Common myeloid progenitor, CD34-positive (primary cell): ENCODE data around the gene IP6K2. TPM values are rescaled to one million over a fixed set of nuclear protein-coding genes. Genes with fewer than 3 reads are reported as not detected.
A peak's percentile ranks its signal among the peaks of the same experiment; 100 is the strongest.
"Not testable (repeated sequence)": the region's sequence is repeated elsewhere in the genome, so short reads cannot be mapped to it uniquely, and the experiment has no call there.

Experiments
- CTCF ChIA-PET: fragments of 350-600 bp; sonication (Branson Sonifier 250); formaldehyde crosslinking; loops from one replicate; lab custom pipeline; 2021; ENCODE audit warnings: antibody characterized with exemption; lab: Charles Lee
- POLR2A ChIA-PET: fragments of 350-600 bp; sonication (Branson Sonifier 250); formaldehyde crosslinking; loops from one replicate; lab custom pipeline; 2021; ENCODE audit warnings: antibody characterized with exemption; lab: Charles Lee
- DNase-seq, 3 donors: peaks; one replicate each; pipeline versions ENCODE4 v3.0.0 to v3.0.0-alpha.2; 2013
- H3K27ac ChIP-seq, 2 experiments: 1 replicate in 1 of 2; 2 replicates in 1 of 2; pipeline ENCODE4 v1.7.0; 2013; ENCODE audit warnings: inconsistent platforms in 2 of 2, low read length in 2 of 2, mild to moderate bottlenecking in 2 of 2, low read depth in 1 of 2, moderate library complexity in 1 of 2; ENCODE audit not compliant: severe bottlenecking in 2 of 2, insufficient read depth in 1 of 2, poor library complexity in 1 of 2
- H3K27me3 ChIP-seq, 5 experiments: replicated peaks in 2 of 5; 1 replicate in 3 of 5; 2 replicates in 2 of 5; pipeline versions ENCODE4 v1.6.1 to v1.7.0; 2013; ENCODE audit warnings: low read length in 4 of 5, mild to moderate bottlenecking in 2 of 5, moderate library complexity in 2 of 5, inconsistent platforms in 1 of 5; ENCODE audit not compliant: insufficient read depth in 5 of 5, control insufficient read depth in 4 of 5
- H3K36me3 ChIP-seq, 4 experiments: 1 replicate in 2 of 4; 2 replicates in 2 of 4; pipeline versions ENCODE4 v1.6.1 to v1.7.0; 2013; ENCODE audit warnings: low read length in 3 of 4, control low read depth in 1 of 4, mild to moderate bottlenecking in 1 of 4; ENCODE audit not compliant: control insufficient read depth in 4 of 4, insufficient read depth in 4 of 4
- H3K4me1 ChIP-seq, 4 experiments: 1 replicate in 3 of 4; 2 replicates in 1 of 4; pipeline versions ENCODE4 v1.6.1 to v1.7.1; 2013; ENCODE audit warnings: low read length in 3 of 4, mild to moderate bottlenecking in 3 of 4, control low read depth in 1 of 4, inconsistent platforms in 1 of 4, moderate library complexity in 1 of 4; ENCODE audit not compliant: control insufficient read depth in 4 of 4, insufficient read depth in 4 of 4; ENCODE audit errors: control extremely low read depth in 1 of 4
- H3K4me3 ChIP-seq, 7 experiments: 1 replicate in 4 of 7; 2 replicates in 3 of 7; pipeline versions ENCODE4 v1.5.1 to v1.7.0; 2013; ENCODE audit warnings: mild to moderate bottlenecking in 7 of 7, low read length in 6 of 7, moderate library complexity in 6 of 7, inconsistent platforms in 2 of 7, low read depth in 2 of 7, control low read depth in 1 of 7; ENCODE audit not compliant: insufficient read depth in 4 of 7, control insufficient read depth in 1 of 7; ENCODE audit errors: extremely low read depth in 1 of 7
- H3K9me3 ChIP-seq, 5 experiments: 1 replicate in 4 of 5; 2 replicates in 1 of 5; pipeline versions ENCODE4 v1.6.1 to v1.7.1; 2013; ENCODE audit warnings: low read length in 4 of 5, mild to moderate bottlenecking in 2 of 5, inconsistent platforms in 1 of 5, low read depth in 1 of 5, moderate library complexity in 1 of 5; ENCODE audit not compliant: control insufficient read depth in 4 of 5, insufficient read depth in 2 of 5; ENCODE audit errors: control extremely low read depth in 1 of 5
- WGBS: methylation state at CpG from one replicate; pipeline ENCODE4 v1.1.5; 2013; ENCODE audit not compliant: insufficient coverage; 5-methylcytosine and 5-hydroxymethylcytosine counted together
- polyA plus RNA-seq: library from polyadenylated mRNA; unstranded; fragments of 120-200 nt; gene quantifications from one replicate; pipeline ENCODE4 v1.2.1, GENCODE V29; 2013

Gene IP6K2
- polyA plus RNA-seq, result 147 TPM

DNA sequence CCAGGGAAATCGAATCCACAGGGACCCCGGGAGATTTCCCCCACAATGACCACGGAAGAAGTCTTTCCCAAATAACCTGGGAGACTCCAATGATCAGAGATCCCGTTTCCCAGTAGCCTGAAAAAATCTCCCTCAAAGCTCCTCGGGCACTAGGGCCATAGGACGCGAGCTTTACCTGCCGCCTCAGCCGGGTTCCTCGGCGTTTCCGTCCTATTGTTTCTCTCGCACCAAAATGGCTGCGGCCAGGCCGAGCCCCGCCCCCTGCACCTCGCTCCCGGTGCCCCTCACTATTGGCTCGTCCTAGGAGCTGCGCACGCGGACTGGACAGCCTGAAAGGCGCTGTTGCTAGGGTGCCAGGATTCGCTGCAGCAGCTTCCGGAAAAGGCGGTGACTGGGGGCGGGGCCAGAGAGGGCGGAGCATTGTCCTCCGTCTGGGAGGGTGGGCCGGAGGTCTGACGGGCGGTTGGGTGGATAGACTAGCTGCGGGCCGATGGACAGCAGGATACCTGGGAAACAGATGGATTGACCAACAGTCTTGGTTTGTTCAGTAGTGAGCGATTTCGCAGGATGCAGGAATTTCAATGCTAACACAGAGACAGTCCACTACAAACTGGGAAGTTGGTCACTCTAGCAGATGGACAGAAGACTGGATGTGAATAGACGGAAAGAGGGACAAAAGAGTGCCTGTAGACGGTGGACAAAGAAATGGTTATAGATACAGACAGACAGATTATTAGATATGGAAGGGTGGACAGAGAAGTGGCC, at the start of gene IP6K2:
TSS of gene IP6K2 (minus strand) at position 240 of the 765 bp plus-strand sequence. CDS start 21,930 bp downstream, outside the sequence.
- 4% methylated on average over 32 of the region's 38 CpGs for WGBS
- CTCF ChIA-PET, result interaction anchor here (0.9 to 1.1 kb wide), 3 partner anchors 9 to 24 kb away, joined by 3 to 4 read pairs (median 3); no protein-coding TSS in a partner anchor
- Histone ChIP-seq H3K36me3 (peaks cover 3 to 20% (median 13%) of the 10 kb centered on the region in 4 experiments), H3K27me3 (no peaks in the 10 kb centered on the region), H3K4me3 (peak within 1 kb of the TSS; percentile 92 to 100 (median 99)), H3K9me3 (no peaks in the 10 kb centered on the region), H3K27ac (peak within 1 kb of the TSS; percentile 99 to 100), H3K4me1 (peaks cover 8 to 22% (median 9%) of the 10 kb centered on the region in 4 experiments)
- peak; percentile 97 to 98 (median 98) for DNase-seq
- POLR2A ChIA-PET, result interaction anchor here (0.6 to 2.3 kb wide), 6 partner anchors 9 to 526 kb away, joined by 3 to 11 read pairs (median 3); partner anchors contain the start of gene ARIH2

DNA sequence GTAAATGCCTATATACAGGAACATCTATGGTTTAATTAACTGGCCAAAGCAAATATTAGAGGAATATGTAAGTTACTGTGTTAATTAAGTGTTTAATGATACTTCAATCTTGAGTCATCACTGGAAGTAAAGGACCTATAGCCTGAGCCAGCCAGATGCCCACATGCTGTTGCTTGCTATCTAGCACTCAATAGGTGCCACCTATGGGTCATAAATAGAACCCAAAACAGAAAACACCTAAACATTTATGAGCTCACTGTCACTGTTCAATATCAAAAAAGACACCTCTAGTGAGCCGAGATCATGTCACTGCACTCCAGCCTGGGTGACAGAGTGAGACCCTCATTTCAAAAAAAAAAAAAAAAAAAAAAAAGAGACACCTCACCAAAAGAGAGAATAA, 48.4 kb upstream of the IP6K2 start:
- no CpG with 5 or more reads among the region's 1 CpG for WGBS
- Histone ChIP-seq H3K4me1 (no peaks in the 10 kb centered on the region), H3K36me3 (peaks cover 2 to 16% (median 13%) of the 10 kb centered on the region in 4 experiments), H3K9me3 (no peaks in the 10 kb centered on the region), H3K4me3 (no peak overlapping the region), H3K27ac (no peak overlapping the region), H3K27me3 (no peaks in the 10 kb centered on the region)
- peak; percentile 14 to 45 (median 32) for DNase-seq
- ChIA-PET POLR2A (no interaction called here), CTCF (interaction anchor here (0.7 to 1.9 kb wide), 4 partner anchors 9 to 25 kb away, joined by 3 to 4 read pairs (median 4); no protein-coding TSS in a partner anchor)

- Histone ChIP-seq H3K4me1 (no peaks in the 10 kb centered on the region), H3K9me3 (no peaks in the 10 kb centered on the region), H3K4me3 (no peak overlapping the region), H3K36me3 (peaks cover 2 to 18% (median 12%) of the 10 kb centered on the region in 4 experiments), H3K27ac (no peak overlapping the region), H3K27me3 (no peaks in the 10 kb centered on the region)
- no peak for DNase-seq
- WGBS, result no CpG with 5 or more reads among the region's 3 CpGs
- ChIA-PET POLR2A (no interaction called here), CTCF (no interaction called here)
Measured at GRCh38 chr3:48762816-48763215, 45.8 kb upstream of the IP6K2 start.

DNA sequence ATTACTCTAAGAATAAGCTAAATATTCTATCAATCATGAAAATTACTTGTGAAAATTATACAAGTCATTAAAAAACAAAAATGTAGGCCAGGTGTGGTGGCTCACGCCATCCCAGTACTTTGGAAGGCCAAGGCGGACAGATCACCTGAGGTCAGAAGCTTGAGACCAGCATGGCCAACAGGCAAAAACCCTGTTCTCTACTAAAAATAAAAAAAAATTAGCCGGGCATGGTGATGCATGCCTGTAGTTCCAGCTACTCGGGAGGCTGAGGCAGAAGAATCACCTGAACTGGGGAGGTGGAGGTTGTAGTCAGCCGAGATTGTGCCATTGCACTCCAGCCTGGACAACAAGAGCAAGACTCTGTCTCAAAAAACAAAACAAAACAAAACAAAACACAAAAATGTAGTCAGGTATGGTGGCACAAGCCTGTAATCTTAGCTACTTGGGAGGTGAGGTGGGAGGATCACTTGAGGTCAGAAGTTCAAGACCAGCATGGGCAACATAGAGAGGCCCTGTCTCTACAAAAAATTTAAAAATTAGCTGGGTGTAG, 43.0 kb upstream of the IP6K2 start:
- H3K4me1 ChIP-seq, H3K27ac ChIP-seq, DNase-seq, H3K9me3 ChIP-seq, H3K27me3 ChIP-seq, H3K4me3 ChIP-seq: not testable (repeated sequence)
- ChIA-PET CTCF (interaction anchor here (0.7 to 1.2 kb wide), 3 partner anchors 20 to 295 kb away, joined by 3 to 5 read pairs (median 3); partner anchors contain the start of gene SLC25A20), POLR2A (interaction anchor here (0.6 kb wide), 1 partner anchor 22 kb away, joined by 3 read pairs; no protein-coding TSS in a partner anchor)
- 100% methylated on average over 4 of the region's 5 CpGs for whole genome bisulfite sequencing
- H3K36me3 ChIP-seq, result peaks cover 6 to 23% (median 12%) of the 10 kb centered on the region in 4 experiments

GRCh38 chr3:48759531-48759930, 42.5 kb upstream of the IP6K2 start:
- POLR2A ChIA-PET, result interaction anchor here (0.6 kb wide), 1 partner anchor 22 kb away, joined by 3 read pairs; no protein-coding TSS in a partner anchor
- H3K4me1 ChIP-seq, H3K27ac ChIP-seq, DNase-seq, H3K4me3 ChIP-seq, H3K9me3 ChIP-seq, H3K27me3 ChIP-seq: not testable (repeated sequence)
- peaks cover 6 to 23% (median 10%) of the 10 kb centered on the region in 4 experiments for H3K36me3 ChIP-seq
- CTCF ChIA-PET, result interaction anchor here (0.7 to 1.7 kb wide), 4 partner anchors 20 to 295 kb away, joined by 3 to 7 read pairs (median 4); partner anchors contain the start of gene SLC25A20
- 94% methylated on average over 3 of the region's 6 CpGs for WGBS

DNA sequence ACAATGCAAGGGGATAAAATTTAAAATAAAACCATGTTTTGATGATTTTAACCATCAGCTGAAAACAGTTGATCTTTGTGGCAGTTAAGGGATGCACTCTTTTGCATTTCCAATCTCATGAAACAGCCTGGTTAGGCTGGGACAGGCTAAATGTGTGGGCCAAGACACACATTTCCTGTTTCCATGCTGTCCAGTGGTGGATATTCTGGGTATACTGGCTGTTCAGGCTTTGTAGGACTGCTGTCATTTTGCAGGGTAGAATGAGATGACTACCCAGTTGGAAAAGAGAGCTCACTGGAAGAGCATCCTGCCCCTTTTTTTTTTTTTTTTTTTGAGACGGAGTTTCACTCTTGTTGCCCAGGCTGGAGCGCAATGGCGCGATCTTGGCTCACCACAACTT, 42.0 kb upstream of the IP6K2 start:
- no peak overlapping the region for H3K27ac ChIP-seq
- no peak for DNase-seq
- no CpG with 5 or more reads among the region's 4 CpGs for WGBS
- no peaks in the 10 kb centered on the region for H3K4me1 ChIP-seq
- ChIA-PET CTCF (interaction anchor here (0.7 to 1.7 kb wide), 2 partner anchors 19 to 296 kb away, joined by 3 to 7 read pairs; no protein-coding TSS in a partner anchor), POLR2A (interaction anchor here (0.6 kb wide), 1 partner anchor 21 kb away, joined by 3 read pairs; no protein-coding TSS in a partner anchor)
- H3K36me3 ChIP-seq, result peaks cover 6 to 19% (median 8%) of the 10 kb centered on the region in 4 experiments
- no peaks in the 10 kb centered on the region for H3K27me3 ChIP-seq
- H3K4me3 ChIP-seq, result no peak overlapping the region
- no peaks in the 10 kb centered on the region for H3K9me3 ChIP-seq
